ENCODE data around the gene ZCCHC8.

Gene ZCCHC8

GRCh38 chr12:122528582-122528981, 27.9 kb upstream of the ZCCHC8 start:
- H3K27ac ChIP-seq = no peak overlapping the region
- no peaks in the 10 kb centered on the region for H3K36me3 ChIP-seq (ENCODE audit: insufficient read depth)

GRCh38 chr12:122527478-122527944, 26.8 kb upstream of the ZCCHC8 start:
- Histone ChIP-seq H3K79me2 (ENCODE audit: insufficient read depth, low read depth) (peaks cover 78% of the 10 kb centered on the region), H3K4me2 (peak overlapping the region; percentile 82), H3K27me3 (ENCODE audit: insufficient read depth, low read depth) (no peaks in the 10 kb centered on the region), H3K4me1 (ENCODE audit: low read depth, poor library complexity, severe bottlenecking) (peaks cover 33% of the 10 kb centered on the region), H2AFZ (ENCODE audit: low read depth) (peak overlapping the region; percentile 34), H4K20me1 (ENCODE audit: insufficient read depth) (0 out of 2 replicates have a peak, but pooled peaks cover 8% of the 10 kb centered on the region), H3K36me3 (ENCODE audit: insufficient read depth) (no peaks in the 10 kb centered on the region), H3K4me3 (IDR thresholded peaks at IDR 0.05; ENCODE audit: insufficient read depth, low read depth, low read length) (no peak overlapping the region), H3K27ac (peak overlapping the region; percentile 100), H3K9ac (peak overlapping the region; percentile 100; the same call in 1 of the 2 replicates)
- TF ChIP-seq CTCF (conservative IDR thresholded peaks at IDR 0.05; ENCODE audit: low read depth, low read length) = no peak

More at GRCh38 chr12:122528582-122528981, 27.9 kb upstream of the ZCCHC8 start:
- H3K4me3 ChIP-seq (IDR thresholded peaks at IDR 0.05; ENCODE audit: insufficient read depth, low read depth, low read length) = no peak overlapping the region
- peaks cover 23% of the 10 kb centered on the region for H3K4me1 ChIP-seq (ENCODE audit: low read depth, poor library complexity, severe bottlenecking)
- peak overlapping the region; percentile 82; the same call in 1 of the 2 replicates for H3K4me2 ChIP-seq
- 0 out of 2 replicates have a peak, but pooled peaks cover 1% of the 10 kb centered on the region for H4K20me1 ChIP-seq (ENCODE audit: insufficient read depth)
- TF ChIP-seq CTCF (conservative IDR thresholded peaks at IDR 0.05; ENCODE audit: low read depth, low read length) = no peak
- H2AFZ ChIP-seq (ENCODE audit: low read depth) = no peak overlapping the region
- H3K79me2 ChIP-seq (ENCODE audit: insufficient read depth, low read depth) = peaks cover 68% of the 10 kb centered on the region
- no peak overlapping the region; the same call in 1 of the 2 replicates for H3K9ac ChIP-seq
- no peaks in the 10 kb centered on the region for H3K27me3 ChIP-seq (ENCODE audit: insufficient read depth, low read depth)

GRCh38 chr12:122526683-122527477, 26.1 kb upstream of the ZCCHC8 start, which contains the start of the genes KNTC1 and RSRC2:
KNTC1 (plus strand) TSS chr12:122527249; CDS start chr12:122530064, 2,815 bp downstream.
RSRC2 (minus strand) TSS chr12:122526936; CDS start chr12:122526853, 83 bp downstream.
- Histone ChIP-seq H2AFZ (ENCODE audit: low read depth) (peak within 1 kb of the TSS; percentile 66), H3K4me3 (IDR thresholded peaks at IDR 0.05; ENCODE audit: insufficient read depth, low read depth, low read length) (no peak within 1 kb of the TSS), H3K36me3 (ENCODE audit: insufficient read depth) (no peaks in the 10 kb centered on the region), H3K79me2 (ENCODE audit: insufficient read depth, low read depth) (peaks cover 85% of the 10 kb centered on the region), H3K4me2 (peak within 1 kb of the TSS; percentile 82), H3K9ac (peak within 1 kb of the TSS; percentile 100), H3K27me3 (ENCODE audit: insufficient read depth, low read depth) (no peaks in the 10 kb centered on the region), H4K20me1 (ENCODE audit: insufficient read depth) (0 out of 2 replicates have a peak, but pooled peaks cover 8% of the 10 kb centered on the region), H3K27ac (peak within 1 kb of the TSS; percentile 100), H3K4me1 (ENCODE audit: low read depth, poor library complexity, severe bottlenecking) (peaks cover 33% of the 10 kb centered on the region)
- TF ChIP-seq CTCF (conservative IDR thresholded peaks at IDR 0.05; ENCODE audit: low read depth, low read length) = no peak

GRCh38 chr12:122523846-122524718, 23.4 kb upstream of the ZCCHC8 start:
- peaks cover 87% of the 10 kb centered on the region for H3K79me2 ChIP-seq (ENCODE audit: insufficient read depth, low read depth)
- H3K36me3 ChIP-seq (ENCODE audit: insufficient read depth) = peaks cover 20% of the 10 kb centered on the region; the same call in 1 of the 2 replicates

More at GRCh38 chr12:122523846-122524718, 23.4 kb upstream of the ZCCHC8 start:
- Histone ChIP-seq H3K27ac (peak overlapping the region; percentile 15; the same call in 1 of the 2 replicates), H2AFZ (ENCODE audit: low read depth) (no peak overlapping the region), H3K9ac (no peak overlapping the region), H3K4me2 (peak overlapping the region; percentile 67; the same call in 1 of the 2 replicates), H3K27me3 (ENCODE audit: insufficient read depth, low read depth) (no peaks in the 10 kb centered on the region), H3K4me1 (ENCODE audit: low read depth, poor library complexity, severe bottlenecking) (peaks cover 41% of the 10 kb centered on the region), H4K20me1 (ENCODE audit: insufficient read depth) (0 out of 2 replicates have a peak, but pooled peaks cover 8% of the 10 kb centered on the region), H3K4me3 (IDR thresholded peaks at IDR 0.05; ENCODE audit: insufficient read depth, low read depth, low read length) (no peak overlapping the region)
- TF ChIP-seq CTCF (conservative IDR thresholded peaks at IDR 0.05; ENCODE audit: low read depth, low read length) = no peak
